ENCODE data around the gene GLO1.

GLO1 gene

GRCh38 chr6:38676974-38677544, 25.9 kb downstream of the GLO1 start:
- ChIA-PET CTCF (no interaction called here), POLR2A (no interaction called here)
- TF ChIP-seq ZNF384 (IDR thresholded peaks at IDR 0.05), result no peak
- no peak for TF ChIP-seq FOXK2 (IDR thresholded peaks at IDR 0.05)
- no peak for TF ChIP-seq LEF1 (IDR thresholded peaks at IDR 0.05; ENCODE audit: borderline replicate concordance)
- TF ChIP-seq ARNT (IDR thresholded peaks at IDR 0.05), result no peak
- DNase-seq (ENCODE audit: extremely low spot score), result no peak

DNA sequence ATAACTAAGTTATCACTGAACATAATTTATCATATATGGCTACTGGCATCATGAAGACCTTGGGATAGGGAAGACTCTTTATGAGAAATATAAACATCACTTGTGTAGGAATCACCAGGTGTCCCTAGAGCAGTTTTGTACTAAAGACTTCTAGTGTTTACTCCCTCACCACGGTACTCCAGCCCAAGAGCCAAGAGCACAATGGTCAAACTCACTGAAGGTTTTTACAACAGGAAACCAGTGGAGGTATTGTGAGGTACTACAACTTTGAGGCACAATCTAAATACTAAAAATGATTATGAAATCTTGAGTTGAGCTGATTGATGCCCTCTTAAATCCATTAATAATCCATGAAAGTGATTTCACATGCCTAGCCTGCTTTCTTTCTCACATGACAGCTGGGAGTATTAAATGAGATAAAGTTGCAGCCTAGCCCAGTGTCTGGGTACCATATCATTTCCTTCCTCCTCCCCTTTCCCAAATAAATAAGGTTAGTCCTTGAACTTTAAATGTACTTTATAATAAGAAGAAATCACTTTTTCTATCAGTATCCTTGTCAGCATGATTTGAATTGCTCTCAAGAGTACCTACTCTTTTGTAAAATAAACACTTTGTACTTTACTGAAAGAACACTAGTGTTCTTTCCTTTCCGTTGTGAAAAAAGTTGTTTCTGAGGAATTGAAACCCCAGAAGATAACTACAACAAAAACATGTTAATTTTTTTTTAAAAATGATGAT, 26.5 kb downstream of the GLO1 start:
- no peak for DNase-seq (ENCODE audit: extremely low spot score)
- ChIA-PET POLR2A (no interaction called here), CTCF (no interaction called here)
- TF ChIP-seq L3MBTL2 (conservative IDR thresholded peaks at IDR 0.05), result no peak
- TF ChIP-seq NFRKB (IDR thresholded peaks at IDR 0.05), result no peak
- no peak for TF ChIP-seq TARDBP (IDR thresholded peaks at IDR 0.05)
- no peak for TF ChIP-seq BHLHE40 (IDR thresholded peaks at IDR 0.05; ENCODE audit: borderline replicate concordance)
- no peak for TF ChIP-seq PKNOX1 (IDR thresholded peaks at IDR 0.05)
- no peak for TF ChIP-seq ARNT (IDR thresholded peaks at IDR 0.05)
- no peak for TF ChIP-seq HDGF (IDR thresholded peaks at IDR 0.05; ENCODE audit: borderline replicate concordance)
- TF ChIP-seq CTBP1 (IDR thresholded peaks at IDR 0.05; ENCODE audit: borderline replicate concordance), result no peak
- no peak for TF ChIP-seq SUZ12 (IDR thresholded peaks at IDR 0.05)
- TF ChIP-seq LEF1 (IDR thresholded peaks at IDR 0.05; ENCODE audit: borderline replicate concordance), result no peak
- TF ChIP-seq FOXA1 (IDR thresholded peaks at IDR 0.05), result no peak

GRCh38 chr6:38673397-38674165, 29.4 kb downstream of the GLO1 start:
- ChIA-PET POLR2A (no interaction called here), CTCF (no interaction called here)
- DNase-seq (ENCODE audit: extremely low spot score), result no peak
- no peak for TF ChIP-seq SUZ12 (IDR thresholded peaks at IDR 0.05)
- TF ChIP-seq L3MBTL2 (conservative IDR thresholded peaks at IDR 0.05), result no peak
- TF ChIP-seq BHLHE40 (IDR thresholded peaks at IDR 0.05; ENCODE audit: borderline replicate concordance), result no peak
- no peak for TF ChIP-seq ELF4 (IDR thresholded peaks at IDR 0.05)
- TF ChIP-seq LEF1 (IDR thresholded peaks at IDR 0.05; ENCODE audit: borderline replicate concordance), result no peak
- no peak for TF ChIP-seq CTBP1 (IDR thresholded peaks at IDR 0.05; ENCODE audit: borderline replicate concordance)
- no peak for TF ChIP-seq FOXK2 (IDR thresholded peaks at IDR 0.05)
- TF ChIP-seq TARDBP (IDR thresholded peaks at IDR 0.05), result no peak
- TF ChIP-seq PKNOX1 (IDR thresholded peaks at IDR 0.05), result no peak
- no peak for TF ChIP-seq ARNT (IDR thresholded peaks at IDR 0.05)
- no peak for TF ChIP-seq FOXA1 (IDR thresholded peaks at IDR 0.05)
- no peak for TF ChIP-seq HDGF (IDR thresholded peaks at IDR 0.05; ENCODE audit: borderline replicate concordance)

DNA sequence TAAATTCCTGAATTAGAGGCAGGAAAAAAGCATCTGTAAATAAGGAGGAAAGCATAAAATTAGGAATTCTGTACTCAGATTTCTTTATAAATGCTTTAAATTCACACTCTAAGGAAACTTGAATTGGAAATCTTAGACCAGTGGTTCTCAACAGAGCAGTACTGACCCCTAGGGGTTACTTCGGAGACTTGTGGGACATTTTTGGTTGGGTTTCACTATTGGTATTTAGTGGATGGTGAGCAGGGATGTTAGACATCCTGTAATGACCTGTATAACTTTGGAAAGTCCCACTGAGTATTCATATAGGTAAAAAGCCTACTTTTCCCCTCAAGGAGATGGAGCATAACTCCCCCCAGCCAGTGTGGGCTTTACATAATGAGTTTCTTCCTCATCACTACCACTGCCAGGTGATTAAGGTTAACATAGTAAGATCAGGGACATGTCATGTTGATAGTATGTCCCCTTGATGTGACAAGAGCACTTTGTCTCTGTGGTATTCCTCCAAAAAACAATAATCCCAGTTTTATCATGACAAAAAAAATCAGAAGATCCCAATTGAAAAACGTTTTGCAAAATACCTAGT, 31.0 kb downstream of the GLO1 start:
- no peak for TF ChIP-seq ARNT (IDR thresholded peaks at IDR 0.05)
- no peak for TF ChIP-seq L3MBTL2 (conservative IDR thresholded peaks at IDR 0.05)
- no peak for TF ChIP-seq CTBP1 (IDR thresholded peaks at IDR 0.05; ENCODE audit: borderline replicate concordance)
- no peak for TF ChIP-seq NFRKB (IDR thresholded peaks at IDR 0.05)
- no peak for TF ChIP-seq FOXK2 (IDR thresholded peaks at IDR 0.05)
- no peak for TF ChIP-seq FOXA1 (IDR thresholded peaks at IDR 0.05)
- no peak for TF ChIP-seq FOXM1 (IDR thresholded peaks at IDR 0.05; ENCODE audit: borderline replicate concordance)
- no peak for TF ChIP-seq TARDBP (IDR thresholded peaks at IDR 0.05)
- TF ChIP-seq SP1 (IDR thresholded peaks at IDR 0.05), result no peak
- TF ChIP-seq PKNOX1 (IDR thresholded peaks at IDR 0.05), result no peak
- no peak for TF ChIP-seq ZNF384 (IDR thresholded peaks at IDR 0.05)
- no peak for TF ChIP-seq BHLHE40 (IDR thresholded peaks at IDR 0.05; ENCODE audit: borderline replicate concordance)
- DNase-seq (ENCODE audit: extremely low spot score), result peak; percentile 63
- CTCF ChIA-PET, result no interaction called here
- POLR2A ChIA-PET, result no interaction called here

GRCh38 chr6:38658418-38659167, 44.4 kb downstream of the GLO1 start:
- no peak for DNase-seq (ENCODE audit: extremely low spot score)
- POLR2A ChIA-PET, result no interaction called here
- CTCF ChIA-PET, result interaction anchor here (0.7 kb wide), 1 partner anchor 131 kb away, joined by 4 read pairs; no protein-coding TSS in a partner anchor
- TF ChIP-seq ARNT (IDR thresholded peaks at IDR 0.05) (no peak), HDGF (IDR thresholded peaks at IDR 0.05; ENCODE audit: borderline replicate concordance) (no peak), SUZ12 (IDR thresholded peaks at IDR 0.05) (no peak), FOXK2 (IDR thresholded peaks at IDR 0.05) (no peak), ELF4 (IDR thresholded peaks at IDR 0.05) (no peak), NFRKB (IDR thresholded peaks at IDR 0.05) (no peak), BHLHE40 (IDR thresholded peaks at IDR 0.05; ENCODE audit: borderline replicate concordance) (no peak), TARDBP (IDR thresholded peaks at IDR 0.05) (no peak), FOXA1 (IDR thresholded peaks at IDR 0.05) (no peak), FOXM1 (IDR thresholded peaks at IDR 0.05; ENCODE audit: borderline replicate concordance) (no peak), PKNOX1 (IDR thresholded peaks at IDR 0.05) (no peak), L3MBTL2 (conservative IDR thresholded peaks at IDR 0.05) (no peak), LEF1 (IDR thresholded peaks at IDR 0.05; ENCODE audit: borderline replicate concordance) (no peak), SP1 (IDR thresholded peaks at IDR 0.05) (no peak), CTBP1 (IDR thresholded peaks at IDR 0.05; ENCODE audit: borderline replicate concordance) (no peak), ZNF384 (IDR thresholded peaks at IDR 0.05) (no peak)

Measured in HEK293T (cell line).